Panc1 (cell line): ENCODE data around the gene IMPDH2. TPM values are rescaled to one million over a fixed set of nuclear protein-coding genes. Genes with fewer than 3 reads are reported as not detected.

Experiments
- ATAC-seq: fragments of 200-7000 bp; cut with Tn5 transposase; 2 replicates; pipeline ENCODE4 v1.9.1; 2020; ENCODE audit warnings: mild to moderate bottlenecking, moderate library complexity
- BruUV-seq: library from RNA; stranded (reverse); fragments of 400-500 nt; replicated peaks from 2 replicates; lab custom pipeline; 2021; lab: Mats Ljungman, UMichigan
- CTCF ChIA-PET: fragments of 300-600 bp; sonication (Branson Sonifier 250); formaldehyde crosslinking; loops from one replicate; lab custom pipeline; 2022; ENCODE audit warnings: antibody characterized with exemption; lab: Charles Lee
- POLR2A ChIA-PET: fragments of 300-600 bp; sonication (Branson Sonifier 250); formaldehyde crosslinking; loops from one replicate; lab custom pipeline; 2022; ENCODE audit warnings: antibody characterized with exemption; lab: Charles Lee
- DNase-seq: peaks from one replicate; pipeline ENCODE4 v3.0.0-alpha.2; 2010; ENCODE audit warnings: low read depth, low spot score
- H3K27ac ChIP-seq: 2 replicates; pipeline ENCODE4 v1.5.1; 2011; ENCODE audit warnings: mild to moderate bottlenecking, low read length, inconsistent platforms
- H3K27me3 ChIP-seq: fragments of 200-500 bp; sonication (Bioruptor generic); 2 replicates; pipeline ENCODE4 v1.6.0; 2014; ENCODE audit warnings: low read length, inconsistent platforms; ENCODE audit not compliant: control insufficient read depth, insufficient read depth
- H3K36me3 ChIP-seq: fragments of 200-500 bp; sonication (Bioruptor generic); 2 replicates; pipeline ENCODE4 v1.5.1; 2014; ENCODE audit warnings: inconsistent platforms, mild to moderate bottlenecking, low read length, moderate library complexity; ENCODE audit not compliant: control insufficient read depth, insufficient read depth
- H3K4me1 ChIP-seq: 2 replicates; pipeline ENCODE4 v1.5.1; 2011; ENCODE audit warnings: inconsistent platforms, mild to moderate bottlenecking, low read length, moderate library complexity; ENCODE audit not compliant: control insufficient read depth, insufficient read depth
- H3K4me3 ChIP-seq, 2 experiments: 2 replicates each; pipeline ENCODE4 v1.5.1; 2011 to 2012; ENCODE audit warnings: low read depth in 2 of 2, low read length in 2 of 2, mild to moderate bottlenecking in 2 of 2, inconsistent platforms in 1 of 2, moderate library complexity in 1 of 2
- H3K9me3 ChIP-seq: fragments of 200-500 bp; sonication (Bioruptor generic); 2 replicates; pipeline ENCODE4 v1.5.1; 2014; ENCODE audit warnings: low read depth, mild to moderate bottlenecking, inconsistent platforms, low read length, moderate library complexity; ENCODE audit not compliant: control insufficient read depth, insufficient read depth
- CTCF ChIP-seq: fragments of 450-650 bp; IDR thresholded peaks from 2 replicates; pipeline ENCODE4 v1.5.1; 2017; ENCODE audit warnings: mild to moderate bottlenecking
- POLR2AphosphoS5 ChIP-seq: IDR thresholded peaks from 2 replicates; pipeline ENCODE4 v1.6.1; 2012; ENCODE audit warnings: mild to moderate bottlenecking, low read depth, low read length, moderate library complexity
- REST ChIP-seq, 2 experiments: IDR thresholded peaks; 2 replicates each; pipeline ENCODE4 v1.6.1; 2011 to 2012; ENCODE audit warnings: low read depth in 2 of 2, control low read depth in 1 of 2, low read length in 1 of 2, mild to moderate bottlenecking in 1 of 2, moderate library complexity in 1 of 2; ENCODE audit not compliant: insufficient read depth in 1 of 2
- SIN3A ChIP-seq: IDR thresholded peaks from 2 replicates; pipeline ENCODE4 v1.6.1; 2012; ENCODE audit warnings: low read depth, mild to moderate bottlenecking, low read length, moderate library complexity, borderline replicate concordance; ENCODE audit not compliant: insufficient read depth
- TCF7L2 ChIP-seq: IDR thresholded peaks from 2 replicates; pipeline ENCODE4 v1.6.1; 2011; ENCODE audit warnings: mild to moderate bottlenecking, low read depth, low read length, inconsistent platforms
- in situ Hi-C: cut with HindIII; loops from 2 replicates; pipeline ENCODE4 v1.10.0; 2016; ENCODE audit warnings: low sequenced_read_pairs, low pct_unique_long_range_greater_than_20kb
- intact Hi-C: fragments of 100-400 bp; cut with micrococcal nuclease; formaldehyde crosslinking; loops from one replicate; pipeline ENCODE4 v1.10.0; 2022; ENCODE audit not compliant: unreplicated experiment
- total RNA-seq: library from RNA; stranded (reverse); gene quantifications from one replicate; pipeline ENCODE4 v1.2.1, GENCODE V29; 2021; ENCODE audit not compliant: unreplicated experiment

The IMPDH2 gene
- total RNA-seq, 1 experiment from 2014 or later = 149 TPM

GRCh38 chr3:49007068-49007770 lies 22.0 kb downstream of the IMPDH2 start, which contains the start of gene WDR6:
Gene WDR6, plus strand, starts transcription at chr3:49007391. Its CDS starts 41 bp downstream, at chr3:49007432.
- H3K27ac ChIP-seq = peak within 1 kb of the TSS; percentile 93
- in situ Hi-C loops = no loop called here
- ChIA-PET POLR2A (interaction anchor here (0.6 to 1.2 kb wide), 8 partner anchors 9 to 336 kb away, joined by 3 to 9 read pairs (median 4); partner anchors contain the start of genes QRICH1 and USP19), CTCF (interaction anchor here (0.6 to 2.7 kb wide), 3 partner anchors 9 to 19 kb away, joined by 3 to 19 read pairs (median 5); no protein-coding TSS in a partner anchor)
- DNase-seq = peak; percentile 82
- peaks cover 13% of the 10 kb centered on the region for H3K4me1 ChIP-seq
- no peaks in the 10 kb centered on the region for H3K9me3 ChIP-seq
- ATAC-seq = peak; percentile 93
- H3K27me3 ChIP-seq = no peaks in the 10 kb centered on the region
- peak; percentile 65; the same call in 1 of the 2 replicates for TF ChIP-seq SIN3A
- no peak for TF ChIP-seq TCF7L2
- peak; percentile 85 for TF ChIP-seq POLR2AphosphoS5
- TF ChIP-seq REST (IDR thresholded peaks at IDR 0.05; ENCODE audit: insufficient read depth in 1 of 2, low read depth in 2 of 2, low read length in 1 of 2) = 0 out of 4 replicates have a peak, but pooled peaks of 1 of the 2 experiments have one; percentile 39
- TF ChIP-seq CTCF = no peak; the same call in 1 of the 2 replicates
- peak within 1 kb of the TSS; percentile 82 to 85 for H3K4me3 ChIP-seq
- no peaks in the 10 kb centered on the region for H3K36me3 ChIP-seq
- intact Hi-C loops = no loop called here
- BruUV-seq = no TSS peak

GRCh38 chr3:49006408-49007067 lies 22.7 kb downstream of the IMPDH2 start:
- no TSS peak for BruUV-seq
- POLR2A ChIA-PET = interaction anchor here (0.6 to 1.2 kb wide), 6 partner anchors 10 to 114 kb away, joined by 3 to 9 read pairs (median 4); partner anchors contain the start of genes QRICH1 and USP19

More at GRCh38 chr3:49006408-49007067, 22.7 kb downstream of the IMPDH2 start:
- H3K27ac ChIP-seq = peak overlapping the region; percentile 93
- CTCF ChIA-PET = interaction anchor here (0.6 to 2.7 kb wide), 3 partner anchors 9 to 18 kb away, joined by 3 to 19 read pairs (median 5); no protein-coding TSS in a partner anchor
- DNase-seq (no peak), ATAC-seq (peak; percentile 14; the same call in 1 of the 2 replicates)
- H3K4me1 ChIP-seq = peaks cover 13% of the 10 kb centered on the region
- no peaks in the 10 kb centered on the region for H3K36me3 ChIP-seq
- in situ Hi-C loops = no loop called here
- no peaks in the 10 kb centered on the region for H3K9me3 ChIP-seq
- H3K27me3 ChIP-seq = no peaks in the 10 kb centered on the region
- intact Hi-C loops = no loop called here
- TF ChIP-seq CTCF (no peak), TCF7L2 (no peak; the same call in 1 of the 2 replicates), SIN3A (no peak), POLR2AphosphoS5 (no peak)
- H3K4me3 ChIP-seq = peak overlapping the region; percentile 82 to 85
